WTC11 (cell line): ENCODE measurements around the gene NHERF1. TPM values are rescaled to one million over a fixed set of nuclear protein-coding genes. Genes with fewer than 3 reads are reported as not detected.
A peak's percentile ranks its signal among the peaks of the same experiment; 100 is the strongest.

ENCODE experiments used
- ATAC-seq: fragments of 200-7000 bp; cut with Tn5 transposase; 2 replicates; pipeline ENCODE4 v1.10.0; 2021; ENCODE audit warnings: mild to moderate bottlenecking, moderate library complexity
- CTCF ChIA-PET: fragments of 300-600 bp; sonication (Branson Sonifier 250); formaldehyde crosslinking; loops from one replicate; lab custom pipeline; 2021; ENCODE audit warnings: antibody characterized with exemption; lab: Charles Lee
- POLR2A ChIA-PET: fragments of 350-600 bp; sonication (Branson Sonifier 250); formaldehyde crosslinking; loops from one replicate; lab custom pipeline; 2021; ENCODE audit warnings: antibody characterized with exemption; lab: Charles Lee
- DNase-seq: peaks from one replicate; pipeline ENCODE4 v3.0.0; 2021; ENCODE audit warnings: low spot score
- H3K27ac Mint-ChIP-seq: 2 replicates; pipeline ENCODE4 v1.8.0; 2021; ENCODE audit warnings: mixed read lengths
- H3K27me3 Mint-ChIP-seq: 2 replicates; pipeline ENCODE4 v1.8.0; 2021; ENCODE audit warnings: low read depth, mild to moderate bottlenecking, moderate library complexity, mixed read lengths
- H3K36me3 Mint-ChIP-seq: 2 replicates; pipeline ENCODE4 v1.8.0; 2021; ENCODE audit warnings: mixed read lengths
- H3K4me1 Mint-ChIP-seq: 2 replicates; pipeline ENCODE4 v1.8.0; 2022; ENCODE audit warnings: mixed read lengths
- H3K4me3 Mint-ChIP-seq: 2 replicates; pipeline ENCODE4 v1.8.0; 2021; ENCODE audit warnings: mild to moderate bottlenecking, moderate library complexity, mixed read lengths
- H3K9me3 Mint-ChIP-seq: 2 replicates; pipeline ENCODE4 v1.8.0; 2021; ENCODE audit warnings: mixed read lengths
- FOXP4 ChIP-seq: sonication (generic); formaldehyde crosslinking; IDR thresholded peaks from 2 replicates; pipeline ENCODE4 v1.8.0; 2022; ENCODE audit warnings: mild to moderate bottlenecking, missing genetic modification reagents
- GABPB1 ChIP-seq: sonication (generic); formaldehyde crosslinking; IDR thresholded peaks from 2 replicates; pipeline ENCODE4 v1.8.1; 2023; ENCODE audit warnings: mild to moderate bottlenecking, missing genetic modification reagents
- HMGA2 ChIP-seq: fragments of 250-450 bp; sonication (Bioruptor Pico); IDR thresholded peaks from 2 replicates; pipeline ENCODE4 v1.4.0; 2021; ENCODE audit warnings: mild to moderate bottlenecking, moderate library complexity
- JUN ChIP-seq: sonication (generic); formaldehyde crosslinking; IDR thresholded peaks from 2 replicates; pipeline ENCODE4 v1.8.0; 2023; ENCODE audit warnings: mild to moderate bottlenecking, missing genetic modification reagents
- NFYB ChIP-seq: sonication (generic); formaldehyde crosslinking; conservative IDR thresholded peaks from 2 replicates; pipeline ENCODE4 v1.8.0; 2022; ENCODE audit warnings: low read depth, missing genetic modification reagents
- SMAD3 ChIP-seq: sonication (generic); formaldehyde crosslinking; IDR thresholded peaks from 2 replicates; pipeline ENCODE4 v1.8.0; 2022; ENCODE audit warnings: missing genetic modification reagents, mild to moderate bottlenecking, borderline replicate concordance
- TEAD1 ChIP-seq: sonication (generic); formaldehyde crosslinking; IDR thresholded peaks from 2 replicates; pipeline ENCODE4 v1.8.0; 2022; ENCODE audit warnings: mild to moderate bottlenecking, missing genetic modification reagents
- TEAD4 ChIP-seq: sonication (generic); formaldehyde crosslinking; IDR thresholded peaks from 2 replicates; pipeline ENCODE4 v1.8.0; 2022; ENCODE audit warnings: mild to moderate bottlenecking, missing genetic modification reagents
- USF2 ChIP-seq: sonication (generic); formaldehyde crosslinking; IDR thresholded peaks from 2 replicates; pipeline ENCODE4 v1.8.1; 2023; ENCODE audit warnings: mild to moderate bottlenecking, missing genetic modification reagents, moderate library complexity
- ZNF416 ChIP-seq: fragments of 250-450 bp; sonication (Bioruptor Pico); IDR thresholded peaks from 2 replicates; pipeline ENCODE4 v1.9.0; 2021; ENCODE audit warnings: mild to moderate bottlenecking, inconsistent platforms
- ZNF425 ChIP-seq: fragments of 250-450 bp; sonication (Bioruptor Pico); conservative IDR thresholded peaks from 2 replicates; pipeline ENCODE4 v1.9.0; 2021; ENCODE audit warnings: mild to moderate bottlenecking
- total RNA-seq: library from RNA; stranded (reverse); gene quantifications from 3 replicates; pipeline ENCODE4 v1.2.3, GENCODE V29; 2021
- TF ChIP-seq, protein P1 (sequence below): sonication (generic); formaldehyde crosslinking; IDR thresholded peaks from 2 replicates; pipeline ENCODE4 v1.8.1; 2023; ENCODE audit warnings: mild to moderate bottlenecking, missing genetic modification reagents, moderate library complexity
- TF ChIP-seq, protein P2 (sequence below): fragments of 250-450 bp; sonication (Bioruptor Pico); IDR thresholded peaks from 2 replicates; pipeline ENCODE4 v2.1.2; 2022; ENCODE audit warnings: mild to moderate bottlenecking, moderate library complexity
- TF ChIP-seq, protein P3 (sequence below): sonication (generic); formaldehyde crosslinking; IDR thresholded peaks from 2 replicates; pipeline ENCODE4 v1.8.0; 2023; ENCODE audit warnings: missing genetic modification reagents
- TF ChIP-seq, protein P4 (sequence below): fragments of 250-450 bp; sonication (Bioruptor Pico); IDR thresholded peaks from 2 replicates; pipeline ENCODE4 v1.9.0; 2021; ENCODE audit warnings: mild to moderate bottlenecking
- TF ChIP-seq, protein P5 (sequence below): sonication (generic); formaldehyde crosslinking; IDR thresholded peaks from 2 replicates; pipeline ENCODE4 v1.8.1; 2023; ENCODE audit warnings: mild to moderate bottlenecking, moderate library complexity, missing genetic modification reagents

NHERF1 gene
- total RNA-seq, 1 experiment from 2014 or later = 111 TPM

- peaks cover 31% of the 10 kb centered on the region for H3K4me1 Mint-ChIP-seq
- TF ChIP-seq SMAD3 (no peak), GABPB1 (CRISPR knock-in tag) (no peak), FOXP4 (CRISPR knock-in tag) (no peak), HMGA2 (CRISPR knock-in tag) (no peak), ZNF416 (CRISPR knock-in tag) (no peak), TEAD4 (CRISPR knock-in tag) (no peak), NFYB (CRISPR knock-in tag) (no peak), JUN (CRISPR knock-in tag) (no peak), ZNF425 (CRISPR knock-in tag) (no peak), TEAD1 (CRISPR knock-in tag) (no peak), USF2 (no peak)
- TF ChIP-seq, protein P1, sequence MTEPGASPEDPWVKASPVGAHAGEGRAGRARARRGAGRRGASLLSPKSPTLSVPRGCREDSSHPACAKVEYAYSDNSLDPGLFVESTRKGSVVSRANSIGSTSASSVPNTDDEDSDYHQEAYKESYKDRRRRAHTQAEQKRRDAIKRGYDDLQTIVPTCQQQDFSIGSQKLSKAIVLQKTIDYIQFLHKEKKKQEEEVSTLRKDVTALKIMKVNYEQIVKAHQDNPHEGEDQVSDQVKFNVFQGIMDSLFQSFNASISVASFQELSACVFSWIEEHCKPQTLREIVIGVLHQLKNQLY (CRISPR knock-in tag) = no peak
- TF ChIP-seq, protein P2, sequence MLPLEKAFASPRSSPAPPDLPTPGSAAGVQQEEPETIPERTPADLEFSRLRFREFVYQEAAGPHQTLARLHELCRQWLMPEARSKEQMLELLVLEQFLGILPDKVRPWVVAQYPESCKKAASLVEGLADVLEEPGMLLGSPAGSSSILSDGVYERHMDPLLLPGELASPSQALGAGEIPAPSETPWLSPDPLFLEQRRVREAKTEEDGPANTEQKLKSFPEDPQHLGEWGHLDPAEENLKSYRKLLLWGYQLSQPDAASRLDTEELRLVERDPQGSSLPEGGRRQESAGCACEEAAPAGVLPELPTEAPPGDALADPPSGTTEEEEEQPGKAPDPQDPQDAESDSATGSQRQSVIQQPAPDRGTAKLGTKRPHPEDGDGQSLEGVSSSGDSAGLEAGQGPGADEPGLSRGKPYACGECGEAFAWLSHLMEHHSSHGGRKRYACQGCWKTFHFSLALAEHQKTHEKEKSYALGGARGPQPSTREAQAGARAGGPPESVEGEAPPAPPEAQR (CRISPR knock-in tag) = no peak
- TF ChIP-seq, protein P3, sequence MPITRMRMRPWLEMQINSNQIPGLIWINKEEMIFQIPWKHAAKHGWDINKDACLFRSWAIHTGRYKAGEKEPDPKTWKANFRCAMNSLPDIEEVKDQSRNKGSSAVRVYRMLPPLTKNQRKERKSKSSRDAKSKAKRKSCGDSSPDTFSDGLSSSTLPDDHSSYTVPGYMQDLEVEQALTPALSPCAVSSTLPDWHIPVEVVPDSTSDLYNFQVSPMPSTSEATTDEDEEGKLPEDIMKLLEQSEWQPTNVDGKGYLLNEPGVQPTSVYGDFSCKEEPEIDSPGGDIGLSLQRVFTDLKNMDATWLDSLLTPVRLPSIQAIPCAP = no peak
- TF ChIP-seq, protein P4, sequence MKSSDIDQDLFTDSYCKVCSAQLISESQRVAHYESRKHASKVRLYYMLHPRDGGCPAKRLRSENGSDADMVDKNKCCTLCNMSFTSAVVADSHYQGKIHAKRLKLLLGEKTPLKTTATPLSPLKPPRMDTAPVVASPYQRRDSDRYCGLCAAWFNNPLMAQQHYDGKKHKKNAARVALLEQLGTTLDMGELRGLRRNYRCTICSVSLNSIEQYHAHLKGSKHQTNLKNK (CRISPR knock-in tag) = no peak
- TF ChIP-seq, protein P5, sequence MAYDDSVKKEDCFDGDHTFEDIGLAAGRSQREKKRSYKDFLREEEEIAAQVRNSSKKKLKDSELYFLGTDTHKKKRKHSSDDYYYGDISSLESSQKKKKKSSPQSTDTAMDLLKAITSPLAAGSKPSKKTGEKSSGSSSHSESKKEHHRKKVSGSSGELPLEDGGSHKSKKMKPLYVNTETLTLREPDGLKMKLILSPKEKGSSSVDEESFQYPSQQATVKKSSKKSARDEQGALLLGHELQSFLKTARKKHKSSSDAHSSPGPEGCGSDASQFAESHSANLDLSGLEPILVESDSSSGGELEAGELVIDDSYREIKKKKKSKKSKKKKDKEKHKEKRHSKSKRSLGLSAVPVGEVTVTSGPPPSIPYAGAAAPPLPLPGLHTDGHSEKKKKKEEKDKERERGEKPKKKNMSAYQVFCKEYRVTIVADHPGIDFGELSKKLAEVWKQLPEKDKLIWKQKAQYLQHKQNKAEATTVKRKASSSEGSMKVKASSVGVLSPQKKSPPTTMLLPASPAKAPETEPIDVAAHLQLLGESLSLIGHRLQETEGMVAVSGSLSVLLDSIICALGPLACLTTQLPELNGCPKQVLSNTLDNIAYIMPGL (CRISPR knock-in tag) = no peak
- ATAC-seq (peak; percentile 21), DNase-seq (no peak)
- H3K4me3 Mint-ChIP-seq = no peak overlapping the region
- ChIA-PET CTCF (interaction anchor here (0.6 to 2.5 kb wide), 7 partner anchors 14 to 245 kb away, joined by 3 to 17 read pairs (median 9); partner anchors contain the start of gene RAB37), POLR2A (interaction anchor here (1.4 kb wide), 1 partner anchor 99 kb away, joined by 3 read pairs; no protein-coding TSS in a partner anchor)
- no peak overlapping the region for H3K27ac Mint-ChIP-seq
- H3K36me3 Mint-ChIP-seq = peaks cover 11% of the 10 kb centered on the region
- no peaks in the 10 kb centered on the region for H3K27me3 Mint-ChIP-seq
- H3K9me3 Mint-ChIP-seq = no peaks in the 10 kb centered on the region
These were observed 15.3 kb downstream of the NHERF1 start for GRCh38 chr17:74763565-74764387.
